WTC11 (cell line): ENCODE data around the gene MTNR1A. TPM values are rescaled to one million over a fixed set of nuclear protein-coding genes. Genes with fewer than 3 reads are reported as not detected.

Experiments used
- ATAC-seq: fragments of 200-7000 bp; cut with Tn5 transposase; 2 replicates; pipeline ENCODE4 v1.10.0; 2021; ENCODE audit warnings: mild to moderate bottlenecking, moderate library complexity
- CTCF ChIA-PET: fragments of 300-600 bp; sonication (Branson Sonifier 250); formaldehyde crosslinking; loops from one replicate; lab custom pipeline; 2021; ENCODE audit warnings: antibody characterized with exemption; lab: Charles Lee
- POLR2A ChIA-PET: fragments of 350-600 bp; sonication (Branson Sonifier 250); formaldehyde crosslinking; loops from one replicate; lab custom pipeline; 2021; ENCODE audit warnings: antibody characterized with exemption; lab: Charles Lee
- DNase-seq: peaks from one replicate; pipeline ENCODE4 v3.0.0; 2021; ENCODE audit warnings: low spot score
- H3K27ac Mint-ChIP-seq: 2 replicates; pipeline ENCODE4 v1.8.0; 2021; ENCODE audit warnings: mixed read lengths
- H3K27me3 Mint-ChIP-seq: 2 replicates; pipeline ENCODE4 v1.8.0; 2021; ENCODE audit warnings: low read depth, mild to moderate bottlenecking, moderate library complexity, mixed read lengths
- H3K36me3 Mint-ChIP-seq: 2 replicates; pipeline ENCODE4 v1.8.0; 2021; ENCODE audit warnings: mixed read lengths
- H3K4me1 Mint-ChIP-seq: 2 replicates; pipeline ENCODE4 v1.8.0; 2022; ENCODE audit warnings: mixed read lengths
- H3K4me3 Mint-ChIP-seq: 2 replicates; pipeline ENCODE4 v1.8.0; 2021; ENCODE audit warnings: mild to moderate bottlenecking, moderate library complexity, mixed read lengths
- H3K9me3 Mint-ChIP-seq: 2 replicates; pipeline ENCODE4 v1.8.0; 2021; ENCODE audit warnings: mixed read lengths
- AR ChIP-seq: fragments of 250-450 bp; sonication (Bioruptor Pico); IDR thresholded peaks from 2 replicates; pipeline ENCODE4 v1.9.0; 2021; ENCODE audit warnings: mild to moderate bottlenecking
- ELF4 ChIP-seq: sonication (generic); formaldehyde crosslinking; IDR thresholded peaks from 2 replicates; pipeline ENCODE4 v1.8.1; 2022; ENCODE audit warnings: low read depth, mild to moderate bottlenecking, moderate library complexity, missing genetic modification reagents
- HMGA2 ChIP-seq: fragments of 250-450 bp; sonication (Bioruptor Pico); IDR thresholded peaks from 2 replicates; pipeline ENCODE4 v1.4.0; 2021; ENCODE audit warnings: mild to moderate bottlenecking, moderate library complexity
- KAT7 ChIP-seq: sonication (generic); formaldehyde crosslinking; IDR thresholded peaks from 2 replicates; pipeline ENCODE4 v1.8.1; 2023; ENCODE audit warnings: missing genetic modification reagents, mild to moderate bottlenecking, borderline replicate concordance
- NFE2L1 ChIP-seq: sonication (generic); formaldehyde crosslinking; IDR thresholded peaks from 2 replicates; pipeline ENCODE4 v1.8.1; 2023; ENCODE audit warnings: missing genetic modification reagents
- NFYB ChIP-seq: sonication (generic); formaldehyde crosslinking; conservative IDR thresholded peaks from 2 replicates; pipeline ENCODE4 v1.8.0; 2022; ENCODE audit warnings: low read depth, missing genetic modification reagents
- RORB ChIP-seq: fragments of 250-450 bp; sonication (Bioruptor Pico); IDR thresholded peaks from 2 replicates; pipeline ENCODE4 v1.9.0; 2021; ENCODE audit warnings: mild to moderate bottlenecking
- SP1 ChIP-seq: sonication (generic); formaldehyde crosslinking; conservative IDR thresholded peaks from 2 replicates; pipeline ENCODE4 v1.8.1; 2022; ENCODE audit warnings: missing genetic modification reagents
- ZNF121 ChIP-seq: sonication (generic); formaldehyde crosslinking; IDR thresholded peaks from 2 replicates; pipeline ENCODE4 v1.8.0; 2023; ENCODE audit warnings: missing genetic modification reagents
- ZNF219 ChIP-seq: sonication (generic); formaldehyde crosslinking; IDR thresholded peaks from 2 replicates; pipeline ENCODE4 v1.8.0; 2023; ENCODE audit warnings: missing genetic modification reagents, mild to moderate bottlenecking, borderline replicate concordance
- ZNF263 ChIP-seq: sonication (generic); formaldehyde crosslinking; IDR thresholded peaks from 2 replicates; pipeline ENCODE4 v1.8.1; 2022; ENCODE audit warnings: low read depth, mild to moderate bottlenecking, moderate library complexity, missing genetic modification reagents
- ZNF317 ChIP-seq: sonication (generic); formaldehyde crosslinking; IDR thresholded peaks from 2 replicates; pipeline ENCODE4 v1.8.1; 2023; ENCODE audit warnings: low read depth, mild to moderate bottlenecking, moderate library complexity, missing genetic modification reagents, borderline replicate concordance
- ZNF425 ChIP-seq: fragments of 250-450 bp; sonication (Bioruptor Pico); conservative IDR thresholded peaks from 2 replicates; pipeline ENCODE4 v1.9.0; 2021; ENCODE audit warnings: mild to moderate bottlenecking
- ZNF671 ChIP-seq: fragments of 250-450 bp; sonication (Bioruptor Pico); IDR thresholded peaks from 2 replicates; pipeline ENCODE4 v1.8.0; 2021; ENCODE audit warnings: mild to moderate bottlenecking
- total RNA-seq: library from RNA; stranded (reverse); gene quantifications from 3 replicates; pipeline ENCODE4 v1.2.3, GENCODE V29; 2021
- TF ChIP-seq, protein P1 (sequence below): sonication (generic); formaldehyde crosslinking; IDR thresholded peaks from 2 replicates; pipeline ENCODE4 v1.8.0; 2023; ENCODE audit warnings: mild to moderate bottlenecking, missing genetic modification reagents
- TF ChIP-seq, protein P2 (sequence below): sonication (generic); formaldehyde crosslinking; IDR thresholded peaks from 2 replicates; pipeline ENCODE4 v1.8.1; 2023; ENCODE audit warnings: mild to moderate bottlenecking, missing genetic modification reagents, moderate library complexity
- TF ChIP-seq, protein P3 (sequence below): sonication (generic); formaldehyde crosslinking; conservative IDR thresholded peaks from 2 replicates; pipeline ENCODE4 v1.8.1; 2022; ENCODE audit warnings: mild to moderate bottlenecking, missing genetic modification reagents
- TF ChIP-seq, protein P4 (sequence below): sonication (generic); formaldehyde crosslinking; IDR thresholded peaks from 2 replicates; pipeline ENCODE4 v1.8.1; 2022; ENCODE audit warnings: missing genetic modification reagents, borderline replicate concordance
- TF ChIP-seq, protein P5 (sequence below): sonication (generic); formaldehyde crosslinking; IDR thresholded peaks from 2 replicates; pipeline ENCODE4 v1.8.1; 2022; ENCODE audit warnings: low read depth, mild to moderate bottlenecking, moderate library complexity, missing genetic modification reagents, borderline replicate concordance
- TF ChIP-seq, protein P6 (sequence below): fragments of 250-450 bp; sonication (Bioruptor Pico); IDR thresholded peaks from 2 replicates; pipeline ENCODE4 v1.9.0; 2021; ENCODE audit warnings: mild to moderate bottlenecking, borderline replicate concordance

Gene MTNR1A
- total RNA-seq, 1 experiment from 2014 or later = 1.0 TPM

DNA sequence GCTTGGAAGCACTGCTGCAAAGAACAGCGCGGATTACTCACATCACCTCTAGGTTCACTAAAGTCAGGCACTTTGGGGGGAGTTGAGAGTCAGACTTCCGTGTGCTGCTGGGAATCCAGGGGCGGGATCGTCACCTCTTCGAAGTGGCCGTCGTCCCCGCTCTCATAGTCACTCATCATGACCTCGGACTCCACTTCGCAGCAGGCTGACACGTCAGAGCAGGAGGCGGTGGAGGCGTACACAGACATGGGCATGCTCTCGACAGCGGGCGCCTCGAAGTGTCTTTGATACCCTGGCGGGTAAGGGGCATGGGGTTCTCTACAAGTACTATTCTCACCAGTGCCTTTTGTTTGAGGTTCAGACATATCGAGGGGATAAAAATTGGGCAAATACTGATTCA lies 33.1 kb upstream of the MTNR1A start:
- H3K9me3 Mint-ChIP-seq = no peaks in the 10 kb centered on the region
- no peak for DNase-seq
- CTCF ChIA-PET = interaction anchor here (1.2 kb wide), 1 partner anchor 44 kb away, joined by 4 read pairs; no protein-coding TSS in a partner anchor
- peaks cover 2% of the 10 kb centered on the region; the same call in 1 of the 2 replicates for H3K4me1 Mint-ChIP-seq
- TF ChIP-seq ELF4 (CRISPR knock-in tag) = no peak
- TF ChIP-seq ZNF317 (CRISPR knock-in tag) = no peak
- TF ChIP-seq, protein P1, sequence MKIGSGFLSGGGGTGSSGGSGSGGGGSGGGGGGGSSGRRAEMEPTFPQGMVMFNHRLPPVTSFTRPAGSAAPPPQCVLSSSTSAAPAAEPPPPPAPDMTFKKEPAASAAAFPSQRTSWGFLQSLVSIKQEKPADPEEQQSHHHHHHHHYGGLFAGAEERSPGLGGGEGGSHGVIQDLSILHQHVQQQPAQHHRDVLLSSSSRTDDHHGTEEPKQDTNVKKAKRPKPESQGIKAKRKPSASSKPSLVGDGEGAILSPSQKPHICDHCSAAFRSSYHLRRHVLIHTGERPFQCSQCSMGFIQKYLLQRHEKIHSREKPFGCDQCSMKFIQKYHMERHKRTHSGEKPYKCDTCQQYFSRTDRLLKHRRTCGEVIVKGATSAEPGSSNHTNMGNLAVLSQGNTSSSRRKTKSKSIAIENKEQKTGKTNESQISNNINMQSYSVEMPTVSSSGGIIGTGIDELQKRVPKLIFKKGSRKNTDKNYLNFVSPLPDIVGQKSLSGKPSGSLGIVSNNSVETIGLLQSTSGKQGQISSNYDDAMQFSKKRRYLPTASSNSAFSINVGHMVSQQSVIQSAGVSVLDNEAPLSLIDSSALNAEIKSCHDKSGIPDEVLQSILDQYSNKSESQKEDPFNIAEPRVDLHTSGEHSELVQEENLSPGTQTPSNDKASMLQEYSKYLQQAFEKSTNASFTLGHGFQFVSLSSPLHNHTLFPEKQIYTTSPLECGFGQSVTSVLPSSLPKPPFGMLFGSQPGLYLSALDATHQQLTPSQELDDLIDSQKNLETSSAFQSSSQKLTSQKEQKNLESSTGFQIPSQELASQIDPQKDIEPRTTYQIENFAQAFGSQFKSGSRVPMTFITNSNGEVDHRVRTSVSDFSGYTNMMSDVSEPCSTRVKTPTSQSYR = no peak
- TF ChIP-seq ZNF121 (CRISPR knock-in tag) = no peak
- TF ChIP-seq ZNF263 (CRISPR knock-in tag) = no peak
- TF ChIP-seq HMGA2 (CRISPR knock-in tag) = no peak
- TF ChIP-seq, protein P2, sequence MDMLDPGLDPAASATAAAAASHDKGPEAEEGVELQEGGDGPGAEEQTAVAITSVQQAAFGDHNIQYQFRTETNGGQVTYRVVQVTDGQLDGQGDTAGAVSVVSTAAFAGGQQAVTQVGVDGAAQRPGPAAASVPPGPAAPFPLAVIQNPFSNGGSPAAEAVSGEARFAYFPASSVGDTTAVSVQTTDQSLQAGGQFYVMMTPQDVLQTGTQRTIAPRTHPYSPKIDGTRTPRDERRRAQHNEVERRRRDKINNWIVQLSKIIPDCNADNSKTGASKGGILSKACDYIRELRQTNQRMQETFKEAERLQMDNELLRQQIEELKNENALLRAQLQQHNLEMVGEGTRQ (CRISPR knock-in tag) = no peak
- no peak for TF ChIP-seq ZNF425 (CRISPR knock-in tag)
- TF ChIP-seq ZNF671 (CRISPR knock-in tag) = no peak
- TF ChIP-seq ZNF219 (CRISPR knock-in tag) = no peak
- TF ChIP-seq RORB (CRISPR knock-in tag) = no peak
- TF ChIP-seq, protein P3, sequence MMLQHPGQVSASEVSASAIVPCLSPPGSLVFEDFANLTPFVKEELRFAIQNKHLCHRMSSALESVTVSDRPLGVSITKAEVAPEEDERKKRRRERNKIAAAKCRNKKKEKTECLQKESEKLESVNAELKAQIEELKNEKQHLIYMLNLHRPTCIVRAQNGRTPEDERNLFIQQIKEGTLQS (CRISPR knock-in tag) = no peak
- TF ChIP-seq, protein P4, sequence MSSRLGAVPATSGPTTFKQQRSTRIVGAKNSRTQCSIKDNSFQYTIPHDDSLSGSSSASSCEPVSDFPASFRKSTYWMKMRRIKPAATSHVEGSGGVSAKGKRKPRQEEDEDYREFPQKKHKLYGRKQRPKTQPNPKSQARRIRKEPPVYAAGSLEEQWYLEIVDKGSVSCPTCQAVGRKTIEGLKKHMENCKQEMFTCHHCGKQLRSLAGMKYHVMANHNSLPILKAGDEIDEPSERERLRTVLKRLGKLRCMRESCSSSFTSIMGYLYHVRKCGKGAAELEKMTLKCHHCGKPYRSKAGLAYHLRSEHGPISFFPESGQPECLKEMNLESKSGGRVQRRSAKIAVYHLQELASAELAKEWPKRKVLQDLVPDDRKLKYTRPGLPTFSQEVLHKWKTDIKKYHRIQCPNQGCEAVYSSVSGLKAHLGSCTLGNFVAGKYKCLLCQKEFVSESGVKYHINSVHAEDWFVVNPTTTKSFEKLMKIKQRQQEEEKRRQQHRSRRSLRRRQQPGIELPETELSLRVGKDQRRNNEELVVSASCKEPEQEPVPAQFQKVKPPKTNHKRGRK (CRISPR knock-in tag) = no peak
- no peak for TF ChIP-seq AR
- TF ChIP-seq KAT7 (CRISPR knock-in tag) = no peak
- TF ChIP-seq, protein P5, sequence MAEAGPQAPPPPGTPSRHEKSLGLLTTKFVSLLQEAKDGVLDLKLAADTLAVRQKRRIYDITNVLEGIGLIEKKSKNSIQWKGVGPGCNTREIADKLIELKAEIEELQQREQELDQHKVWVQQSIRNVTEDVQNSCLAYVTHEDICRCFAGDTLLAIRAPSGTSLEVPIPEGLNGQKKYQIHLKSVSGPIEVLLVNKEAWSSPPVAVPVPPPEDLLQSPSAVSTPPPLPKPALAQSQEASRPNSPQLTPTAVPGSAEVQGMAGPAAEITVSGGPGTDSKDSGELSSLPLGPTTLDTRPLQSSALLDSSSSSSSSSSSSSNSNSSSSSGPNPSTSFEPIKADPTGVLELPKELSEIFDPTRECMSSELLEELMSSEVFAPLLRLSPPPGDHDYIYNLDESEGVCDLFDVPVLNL (CRISPR knock-in tag) = no peak
- TF ChIP-seq, protein P6, sequence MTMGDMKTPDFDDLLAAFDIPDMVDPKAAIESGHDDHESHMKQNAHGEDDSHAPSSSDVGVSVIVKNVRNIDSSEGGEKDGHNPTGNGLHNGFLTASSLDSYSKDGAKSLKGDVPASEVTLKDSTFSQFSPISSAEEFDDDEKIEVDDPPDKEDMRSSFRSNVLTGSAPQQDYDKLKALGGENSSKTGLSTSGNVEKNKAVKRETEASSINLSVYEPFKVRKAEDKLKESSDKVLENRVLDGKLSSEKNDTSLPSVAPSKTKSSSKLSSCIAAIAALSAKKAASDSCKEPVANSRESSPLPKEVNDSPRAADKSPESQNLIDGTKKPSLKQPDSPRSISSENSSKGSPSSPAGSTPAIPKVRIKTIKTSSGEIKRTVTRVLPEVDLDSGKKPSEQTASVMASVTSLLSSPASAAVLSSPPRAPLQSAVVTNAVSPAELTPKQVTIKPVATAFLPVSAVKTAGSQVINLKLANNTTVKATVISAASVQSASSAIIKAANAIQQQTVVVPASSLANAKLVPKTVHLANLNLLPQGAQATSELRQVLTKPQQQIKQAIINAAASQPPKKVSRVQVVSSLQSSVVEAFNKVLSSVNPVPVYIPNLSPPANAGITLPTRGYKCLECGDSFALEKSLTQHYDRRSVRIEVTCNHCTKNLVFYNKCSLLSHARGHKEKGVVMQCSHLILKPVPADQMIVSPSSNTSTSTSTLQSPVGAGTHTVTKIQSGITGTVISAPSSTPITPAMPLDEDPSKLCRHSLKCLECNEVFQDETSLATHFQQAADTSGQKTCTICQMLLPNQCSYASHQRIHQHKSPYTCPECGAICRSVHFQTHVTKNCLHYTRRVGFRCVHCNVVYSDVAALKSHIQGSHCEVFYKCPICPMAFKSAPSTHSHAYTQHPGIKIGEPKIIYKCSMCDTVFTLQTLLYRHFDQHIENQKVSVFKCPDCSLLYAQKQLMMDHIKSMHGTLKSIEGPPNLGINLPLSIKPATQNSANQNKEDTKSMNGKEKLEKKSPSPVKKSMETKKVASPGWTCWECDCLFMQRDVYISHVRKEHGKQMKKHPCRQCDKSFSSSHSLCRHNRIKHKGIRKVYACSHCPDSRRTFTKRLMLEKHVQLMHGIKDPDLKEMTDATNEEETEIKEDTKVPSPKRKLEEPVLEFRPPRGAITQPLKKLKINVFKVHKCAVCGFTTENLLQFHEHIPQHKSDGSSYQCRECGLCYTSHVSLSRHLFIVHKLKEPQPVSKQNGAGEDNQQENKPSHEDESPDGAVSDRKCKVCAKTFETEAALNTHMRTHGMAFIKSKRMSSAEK (CRISPR knock-in tag) = no peak
- no peak for TF ChIP-seq NFYB (CRISPR knock-in tag)
- TF ChIP-seq NFE2L1 (CRISPR knock-in tag) = no peak
- TF ChIP-seq SP1 (CRISPR knock-in tag) = no peak
- TF ChIP-seq, all 79 proteins: peak for 0
- Mint-ChIP-seq H3K36me3 (peaks cover 57% of the 10 kb centered on the region), H3K27ac (no peak overlapping the region), H3K4me3 (no peak overlapping the region), H3K27me3 (no peaks in the 10 kb centered on the region)
- no peak for ATAC-seq
- POLR2A ChIA-PET = interaction anchor here (1.4 kb wide), 1 partner anchor 132 kb away, joined by 3 read pairs; no protein-coding TSS in a partner anchor
